Endothelial cell of umbilical vein (primary cell): ENCODE measurements around the gene HEBP1. TPM values are rescaled to one million over a fixed set of nuclear protein-coding genes. Genes with fewer than 3 reads are reported as not detected.
A peak's percentile ranks its signal among the peaks of the same experiment; 100 is the strongest.

Experiments used
- Bru-seq: library from RNA; stranded (reverse); fragments of 400-500 nt; gene quantifications from one replicate; lab custom pipeline; 2021; lab: Mats Ljungman, UMichigan
- BruChase-seq, 2 experiments: library from RNA; stranded (reverse); fragments of 400-500 nt; gene quantifications; one replicate each; lab custom pipeline; 2021; lab: Mats Ljungman, UMichigan
- BruUV-seq: library from RNA; stranded (reverse); fragments of 400-500 nt; replicated peaks from 2 replicates; lab custom pipeline; 2021; lab: Mats Ljungman, UMichigan
- CTCF ChIA-PET: fragments of 300-600, 350-600 bp; sonication (Branson Sonifier 250); formaldehyde crosslinking; loops from one replicate; lab custom pipeline; 2021; ENCODE audit warnings: antibody characterized with exemption, inconsistent platforms; lab: Charles Lee
- POLR2A ChIA-PET: fragments of 300-600, 350-600 bp; sonication (Branson Sonifier 250); formaldehyde crosslinking; loops from one replicate; lab custom pipeline; 2021; ENCODE audit warnings: antibody characterized with exemption, inconsistent platforms; lab: Charles Lee
- DNase-seq: peaks from one replicate; pipeline ENCODE4 v3.0.0-alpha.2; 2011; ENCODE audit warnings: low read depth, low spot score
- FAIRE-seq: peaks from 2 replicates; lab custom pipeline; 2011; peaks lifted over from hg19 to GRCh38; lab: Jason Lieb, UNC
- H2AFZ ChIP-seq: 2 replicates; pipeline ENCODE4 v1.6.0; 2012; ENCODE audit warnings: low read depth, low read length, control low read depth, inconsistent platforms
- H3K27ac ChIP-seq: 2 replicates; pipeline ENCODE4 v1.5.1; 2011; ENCODE audit warnings: low read depth, mild to moderate bottlenecking, control low read depth, low read length, moderate library complexity; ENCODE audit not compliant: insufficient read depth
- H3K27me3 ChIP-seq, 2 experiments: 2 replicates each; pipeline versions ENCODE4 v1.6.0 to v1.6.1; 2011; ENCODE audit warnings: low read length in 2 of 2, mixed read lengths in 1 of 2; ENCODE audit not compliant: control insufficient read depth in 2 of 2, insufficient read depth in 2 of 2
- H3K36me3 ChIP-seq, 2 experiments: 2 replicates in 1 of 2; 3 replicates in 1 of 2; pipeline ENCODE4 v1.5.1; 2011; ENCODE audit warnings: low read length in 2 of 2, mild to moderate bottlenecking in 1 of 2, moderate library complexity in 1 of 2; ENCODE audit not compliant: control insufficient read depth in 2 of 2, insufficient read depth in 2 of 2; ENCODE audit errors: extremely low read depth in 1 of 2
- H3K4me1 ChIP-seq: 3 replicates; pipeline ENCODE4 v1.5.1; 2011; ENCODE audit warnings: mild to moderate bottlenecking, low read length; ENCODE audit not compliant: control insufficient read depth, insufficient read depth; ENCODE audit errors: extremely low read depth
- H3K4me2 ChIP-seq: 2 replicates; pipeline ENCODE4 v1.6.1; 2011; ENCODE audit warnings: low read length, control low read depth, mixed read lengths; ENCODE audit not compliant: insufficient read depth
- H3K4me3 ChIP-seq, 3 experiments: fragments of 200-600 bp in 1 of 3; sonication (generic), shearing (Covaris generic) in 1 of 3; replicated peaks in 1 of 3; 2 replicates each; pipeline ENCODE4 v1.5.1; 2011 to 2016; ENCODE audit warnings: control low read depth in 3 of 3, low read length in 3 of 3, mild to moderate bottlenecking in 2 of 3, inconsistent platforms in 1 of 3, low read depth in 1 of 3, moderate library complexity in 1 of 3; ENCODE audit not compliant: insufficient read depth in 1 of 3
- H3K79me2 ChIP-seq: 2 replicates; pipeline ENCODE4 v1.6.0; 2012; ENCODE audit warnings: low read length, inconsistent platforms; ENCODE audit not compliant: control insufficient read depth, insufficient read depth
- H3K9ac ChIP-seq: replicated peaks from 2 replicates; pipeline ENCODE3; 2011; ENCODE audit warnings: low read length, control low read depth; ENCODE audit not compliant: insufficient read depth; ENCODE audit errors: extremely low read depth
- H3K9me1 ChIP-seq: replicated peaks from 3 replicates; pipeline ENCODE4 v1.6.0; 2011; ENCODE audit warnings: mild to moderate bottlenecking, low read length; ENCODE audit not compliant: control insufficient read depth, insufficient read depth; ENCODE audit errors: extremely low read depth
- H3K9me3 ChIP-seq: replicated peaks from 2 replicates; pipeline ENCODE4 v1.5.1; 2012; ENCODE audit warnings: low read length, inconsistent platforms; ENCODE audit not compliant: control insufficient read depth, insufficient read depth
- H4K20me1 ChIP-seq: replicated peaks from 2 replicates; pipeline ENCODE3; 2011; ENCODE audit warnings: mild to moderate bottlenecking, low read length; ENCODE audit not compliant: control insufficient read depth, insufficient read depth; ENCODE audit errors: extremely low read depth
- EZH2 ChIP-seq: IDR thresholded peaks from 2 replicates; pipeline ENCODE4 v1.6.1; 2012; ENCODE audit warnings: borderline replicate concordance, low read depth, mild to moderate bottlenecking, moderate library complexity, low read length, inconsistent platforms; ENCODE audit not compliant: severe bottlenecking
- FOS ChIP-seq: IDR thresholded peaks from 2 replicates; pipeline ENCODE4 v1.6.1; 2011; ENCODE audit warnings: mild to moderate bottlenecking, low read length, moderate library complexity, borderline replicate concordance; ENCODE audit not compliant: insufficient read depth
- GATA2 ChIP-seq: IDR thresholded peaks from 2 replicates; pipeline ENCODE4 v1.7.0; 2011; ENCODE audit warnings: low read depth, mild to moderate bottlenecking, moderate library complexity, mixed read lengths, low read length; ENCODE audit not compliant: insufficient read length, insufficient read depth
- JUN ChIP-seq: IDR thresholded peaks from 2 replicates; pipeline ENCODE4 v1.6.1; 2011; ENCODE audit warnings: borderline replicate concordance, low read depth; ENCODE audit not compliant: insufficient read length, insufficient read depth
- MYC ChIP-seq: IDR thresholded peaks from one replicate; pipeline ENCODE4 v1.6.1; 2011; ENCODE audit warnings: mild to moderate bottlenecking, low read depth, low read length
- POLR2A ChIP-seq: IDR thresholded peaks from 2 replicates; pipeline ENCODE4 v1.6.1; 2012; ENCODE audit warnings: low read depth, mild to moderate bottlenecking, control low read depth, low read length
- POLR2AphosphoS5 ChIP-seq: IDR thresholded peaks from 2 replicates; pipeline ENCODE4 v1.6.1; 2012; ENCODE audit warnings: low read depth, mild to moderate bottlenecking, control low read depth, low read length, moderate library complexity; ENCODE audit not compliant: insufficient read depth
- dilution Hi-C: fragments of 300-500 bp; cut with MboI; formaldehyde crosslinking; loops from one replicate; pipeline ENCODE4 v1.15.0; 2019; ENCODE audit warnings: low sequenced_read_pairs; ENCODE audit not compliant: extremely low pct_ligation_motif_present
- intact Hi-C: fragments of 100-400 bp; cut with micrococcal nuclease; formaldehyde crosslinking; loops from one replicate; pipeline ENCODE4 v1.10.0; 2022
- long read RNA-seq: library from polyadenylated mRNA; stranded (forward); transcript quantifications from one replicate; pipeline ENCODE4 v2.0.0, GENCODE V29; 2021
- polyA minus RNA-seq, 3 experiments: library from RNA; depleted of rRNA, polyadenylated mRNA; stranded (reverse); fragments of >200 nt; gene quantifications; 1 replicate in 1 of 3; 2 replicates in 2 of 3; pipeline ENCODE4 v1.2.3, GENCODE V29; 2011
- polyA plus RNA-seq, 4 experiments: library from polyadenylated mRNA; depleted of rRNA in 3 of 4; stranded (reverse) in 3 of 4; unstranded in 1 of 4; fragments of >200 nt; gene quantifications; 2 replicates each; pipeline versions ENCODE4 v1.2.1 to v1.2.3, GENCODE V29; 2011 to 2012; ENCODE audit warnings: missing spikeins in 1 of 4
- total RNA-seq: library from RNA; stranded (reverse); gene quantifications from 2 replicates; pipeline ENCODE4 v1.2.3, GENCODE V29; 2021
- TF ChIP-seq, protein P1 (sequence below), 2 donors: IDR thresholded peaks; 1 replicate in 1 of 2; 2 replicates in 1 of 2; pipeline ENCODE4 v1.5.1; 2011; ENCODE audit warnings: low read length in 2 of 2, mild to moderate bottlenecking in 2 of 2, moderate library complexity in 2 of 2, control low read depth in 1 of 2, inconsistent platforms in 1 of 2, low read depth in 1 of 2; ENCODE audit not compliant: insufficient read depth in 1 of 2; ENCODE audit errors: extremely low read depth in 1 of 2
- TF ChIP-seq, protein P2 (sequence below): IDR thresholded peaks from 2 replicates; pipeline ENCODE4 v1.6.1; 2011; ENCODE audit not compliant: insufficient read depth, insufficient read length

The HEBP1 gene, protein sequence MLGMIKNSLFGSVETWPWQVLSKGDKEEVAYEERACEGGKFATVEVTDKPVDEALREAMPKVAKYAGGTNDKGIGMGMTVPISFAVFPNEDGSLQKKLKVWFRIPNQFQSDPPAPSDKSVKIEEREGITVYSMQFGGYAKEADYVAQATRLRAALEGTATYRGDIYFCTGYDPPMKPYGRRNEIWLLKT
- total RNA-seq, result 44.8 and 59.5 TPM in 2 replicates
- 16.9 and 23.1 TPM in 2 replicates for polyA plus RNA-seq
- 33.7 and 38.1 TPM in 2 replicates for polyA plus RNA-seq (2011; cell fraction: cytosol; rRNA removed)
- polyA plus RNA-seq (2011; cell fraction: nucleus; rRNA removed), result 14.0 and 16.4 TPM in 2 replicates
- polyA plus RNA-seq (2012), result 41.3 and 50.1 TPM in 2 replicates
- polyA minus RNA-seq, result 17.8 and 24.4 TPM in 2 replicates
- 20.8 TPM for polyA minus RNA-seq (2011; cell fraction: cytosol; rRNA and poly(A)+ RNA removed)
- 5.0 and 5.2 TPM in 2 replicates for polyA minus RNA-seq (2011; cell fraction: nucleus; rRNA and poly(A)+ RNA removed)
- Bru-seq, nascent RNA, result percentile 73 among the genes with signal in this experiment
- BruChase-seq, experiment 1, labeled RNA remaining after a 6-hour chase, result percentile 69 among the genes with signal in this experiment
- percentile 56 among the genes with signal in this experiment for BruChase-seq, experiment 2, labeled RNA remaining after a 2-hour chase
- long read RNA-seq, transcript HEBP1-201 (4 exons, 1,173 nt), result major isoform, 61 of 70 reads
- long read RNA-seq, partial matches to known transcripts, result 4 of 70 reads
- long read RNA-seq, other reads (novel, unspliced or antisense), result 4 of 70 reads

DNA sequence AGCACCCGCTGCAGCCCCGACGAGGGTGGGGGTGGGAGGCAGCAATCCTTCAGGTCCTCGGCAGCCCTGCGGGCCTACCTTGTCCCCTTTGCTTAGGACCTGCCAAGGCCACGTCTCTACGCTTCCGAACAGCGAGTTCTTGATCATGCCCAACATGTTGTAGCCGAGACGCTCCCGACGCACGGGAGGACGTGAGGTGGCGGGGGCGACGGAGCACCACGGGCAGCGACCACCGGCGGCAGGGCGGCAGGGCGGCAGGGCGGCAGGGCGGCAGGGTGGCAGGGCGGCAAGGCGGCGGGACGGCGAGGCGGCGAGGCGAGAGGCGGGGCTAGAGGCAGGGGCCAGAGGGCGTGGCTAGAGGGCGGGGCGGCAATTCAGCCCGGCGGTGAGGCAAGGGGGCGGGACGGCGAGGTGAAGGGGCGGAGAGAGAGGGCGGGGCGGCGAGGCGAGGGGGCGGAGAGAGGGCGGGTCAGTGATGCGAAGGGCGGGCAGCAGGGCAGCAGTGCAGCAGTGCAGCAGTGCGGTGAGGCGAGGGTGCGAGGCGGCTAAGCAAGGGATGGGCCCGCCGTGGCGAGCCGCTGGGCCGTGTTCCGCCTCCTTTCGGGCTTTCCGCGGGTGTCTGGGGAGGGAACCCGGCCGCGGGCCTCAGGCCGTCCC, at the start of gene HEBP1:
HEBP1 (minus strand) TSS at position 307 of the 657 bp plus-strand sequence; CDS start at position 156, 151 bp downstream.
- peaks cover 8% of the 10 kb centered on the region for H3K79me2 ChIP-seq
- BruUV-seq, result no TSS peak
- DNase-seq (peak; percentile 89), FAIRE-seq (peak; percentile 85)
- H3K27me3 ChIP-seq, result no peaks in the 10 kb centered on the region
- H2AFZ ChIP-seq, result peak within 1 kb of the TSS; percentile 90
- intact Hi-C loops, result loop anchor here (1.0 to 2.0 kb wide), 7 partner anchors 44 to 210 kb away; partner anchors contain the start of genes EMP1 and FAM234B
- peaks cover 22% of the 10 kb centered on the region for H3K4me1 ChIP-seq
- H3K9ac ChIP-seq, result peak within 1 kb of the TSS; percentile 92
- H3K4me2 ChIP-seq, result peak within 1 kb of the TSS; percentile 78
- TF ChIP-seq POLR2A (peak; percentile 91), MYC (no peak), POLR2AphosphoS5 (peak; percentile 88)
- H3K9me1 ChIP-seq, result no peaks in the 10 kb centered on the region
- ChIA-PET POLR2A (no interaction called here), CTCF (interaction anchor here (0.9 to 2.0 kb wide), 6 partner anchors 84 to 235 kb away, joined by 3 to 13 read pairs (median 3); no protein-coding TSS in a partner anchor)
- no peaks in the 10 kb centered on the region for H3K36me3 ChIP-seq
- H3K27ac ChIP-seq, result peak within 1 kb of the TSS; percentile 71
- H3K4me3 ChIP-seq, result peak within 1 kb of the TSS; percentile 55 to 87 (median 85)
- dilution Hi-C loops, result no loop called here
- H3K9me3 ChIP-seq, result no peaks in the 10 kb centered on the region
- H4K20me1 ChIP-seq, result no peaks in the 10 kb centered on the region

DNA sequence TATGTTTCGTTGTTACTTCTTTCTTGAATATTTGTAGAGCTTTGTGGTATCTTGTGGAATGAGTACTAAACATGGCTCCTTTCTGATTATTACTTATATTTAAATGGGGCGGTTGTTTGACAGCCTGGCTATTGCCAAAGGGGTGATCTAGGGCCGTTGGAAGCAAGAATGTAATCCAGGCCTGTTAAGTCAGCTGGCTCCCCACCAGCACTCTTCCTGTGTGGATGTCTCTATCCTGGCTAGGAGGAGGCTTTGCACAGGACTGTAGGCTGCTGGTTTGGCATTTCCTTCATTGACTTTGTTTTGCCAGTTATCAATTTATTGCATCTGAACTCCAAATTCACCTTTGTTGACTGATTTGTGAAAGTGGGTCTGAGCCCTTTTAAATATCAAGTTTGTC, 49.8 kb upstream of the HEBP1 start:
- no peak overlapping the region for H3K27ac ChIP-seq
- no peak overlapping the region for H3K4me2 ChIP-seq
- no peak overlapping the region for H2AFZ ChIP-seq
- intact Hi-C loops (loop anchor here (2.0 kb wide), 1 partner anchor 29 kb away; no protein-coding TSS in a partner anchor), dilution Hi-C loops (no loop called here)
- DNase-seq, result peak; percentile 66
- H3K4me1 ChIP-seq, result peaks cover 10% of the 10 kb centered on the region
- H3K9ac ChIP-seq, result no peak overlapping the region
- H4K20me1 ChIP-seq, result no peaks in the 10 kb centered on the region
- POLR2A ChIA-PET, result no interaction called here
- no peak for TF ChIP-seq MYC
- no peak for TF ChIP-seq GATA2
- TF ChIP-seq JUN, result no peak
- TF ChIP-seq, protein P1, sequence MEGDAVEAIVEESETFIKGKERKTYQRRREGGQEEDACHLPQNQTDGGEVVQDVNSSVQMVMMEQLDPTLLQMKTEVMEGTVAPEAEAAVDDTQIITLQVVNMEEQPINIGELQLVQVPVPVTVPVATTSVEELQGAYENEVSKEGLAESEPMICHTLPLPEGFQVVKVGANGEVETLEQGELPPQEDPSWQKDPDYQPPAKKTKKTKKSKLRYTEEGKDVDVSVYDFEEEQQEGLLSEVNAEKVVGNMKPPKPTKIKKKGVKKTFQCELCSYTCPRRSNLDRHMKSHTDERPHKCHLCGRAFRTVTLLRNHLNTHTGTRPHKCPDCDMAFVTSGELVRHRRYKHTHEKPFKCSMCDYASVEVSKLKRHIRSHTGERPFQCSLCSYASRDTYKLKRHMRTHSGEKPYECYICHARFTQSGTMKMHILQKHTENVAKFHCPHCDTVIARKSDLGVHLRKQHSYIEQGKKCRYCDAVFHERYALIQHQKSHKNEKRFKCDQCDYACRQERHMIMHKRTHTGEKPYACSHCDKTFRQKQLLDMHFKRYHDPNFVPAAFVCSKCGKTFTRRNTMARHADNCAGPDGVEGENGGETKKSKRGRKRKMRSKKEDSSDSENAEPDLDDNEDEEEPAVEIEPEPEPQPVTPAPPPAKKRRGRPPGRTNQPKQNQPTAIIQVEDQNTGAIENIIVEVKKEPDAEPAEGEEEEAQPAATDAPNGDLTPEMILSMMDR (IDR thresholded peaks at IDR 0.05; ENCODE audit: extremely low read depth in 1 of 2, insufficient read depth in 1 of 2, low read depth in 1 of 2, low read length in 2 of 2), result no peak
- TF ChIP-seq POLR2A, result no peak
- no peak for TF ChIP-seq EZH2
- no peak for TF ChIP-seq POLR2AphosphoS5
- no peak for TF ChIP-seq FOS
- TF ChIP-seq, protein P2, sequence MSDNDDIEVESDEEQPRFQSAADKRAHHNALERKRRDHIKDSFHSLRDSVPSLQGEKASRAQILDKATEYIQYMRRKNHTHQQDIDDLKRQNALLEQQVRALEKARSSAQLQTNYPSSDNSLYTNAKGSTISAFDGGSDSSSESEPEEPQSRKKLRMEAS, result no peak
- CTCF ChIA-PET, result interaction anchor here (0.6 to 2.0 kb wide), 5 partner anchors 10 to 185 kb away, joined by 3 to 7 read pairs (median 3); no protein-coding TSS in a partner anchor
- H3K79me2 ChIP-seq, result no peaks in the 10 kb centered on the region
- no TSS peak for BruUV-seq
- peak; percentile 73 for FAIRE-seq
- no peaks in the 10 kb centered on the region for H3K36me3 ChIP-seq
- no peak overlapping the region for H3K4me3 ChIP-seq
- H3K9me1 ChIP-seq, result no peaks in the 10 kb centered on the region
- H3K27me3 ChIP-seq, result no peaks in the 10 kb centered on the region
- no peaks in the 10 kb centered on the region for H3K9me3 ChIP-seq
